NCI-H2196 treated with DMSO at 0.1 percent for 48 hours (cell line): ENCODE results near the gene TBX4.

Source experiments
- DNase-seq: peaks from one replicate; lab custom pipeline; 2025; ENCODE audit not compliant: unreplicated experiment; lab: John Stamatoyannopoulos, UW

TBX4 gene

GRCh38 chr17:61412860-61413660, 39.2 kb upstream of the TBX4 start:
- no peak for DNase-seq

- no peak for DNase-seq
Measured at GRCh38 chr17:61413661-61414126, 38.5 kb upstream of the TBX4 start.

- no peak for DNase-seq
Measured at GRCh38 chr17:61414141-61414935, 37.9 kb upstream of the TBX4 start.

- no peak for DNase-seq
Measured at GRCh38 chr17:61414936-61415251, 37.3 kb upstream of the TBX4 start.

GRCh38 chr17:61415374-61416210, 36.6 kb upstream of the TBX4 start:
- no peak for DNase-seq

DNA sequence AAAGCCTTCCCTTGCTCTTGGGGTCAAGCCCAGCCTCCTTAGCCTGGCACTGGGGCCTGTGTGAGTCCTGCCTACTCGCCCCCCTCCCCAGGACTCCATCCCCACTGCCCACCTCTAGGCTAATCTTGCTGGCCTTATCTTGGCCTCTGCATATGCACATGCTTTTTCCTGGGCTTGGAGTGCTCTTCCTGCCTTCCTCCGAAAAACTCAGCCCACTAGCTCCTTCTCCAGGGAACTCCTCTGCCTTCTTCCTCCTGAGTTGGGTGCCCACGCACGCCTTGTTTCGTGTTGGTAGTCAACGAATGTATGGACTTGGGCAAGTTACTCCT, 36.0 kb upstream of the TBX4 start:
- DNase-seq = no peak

DNA sequence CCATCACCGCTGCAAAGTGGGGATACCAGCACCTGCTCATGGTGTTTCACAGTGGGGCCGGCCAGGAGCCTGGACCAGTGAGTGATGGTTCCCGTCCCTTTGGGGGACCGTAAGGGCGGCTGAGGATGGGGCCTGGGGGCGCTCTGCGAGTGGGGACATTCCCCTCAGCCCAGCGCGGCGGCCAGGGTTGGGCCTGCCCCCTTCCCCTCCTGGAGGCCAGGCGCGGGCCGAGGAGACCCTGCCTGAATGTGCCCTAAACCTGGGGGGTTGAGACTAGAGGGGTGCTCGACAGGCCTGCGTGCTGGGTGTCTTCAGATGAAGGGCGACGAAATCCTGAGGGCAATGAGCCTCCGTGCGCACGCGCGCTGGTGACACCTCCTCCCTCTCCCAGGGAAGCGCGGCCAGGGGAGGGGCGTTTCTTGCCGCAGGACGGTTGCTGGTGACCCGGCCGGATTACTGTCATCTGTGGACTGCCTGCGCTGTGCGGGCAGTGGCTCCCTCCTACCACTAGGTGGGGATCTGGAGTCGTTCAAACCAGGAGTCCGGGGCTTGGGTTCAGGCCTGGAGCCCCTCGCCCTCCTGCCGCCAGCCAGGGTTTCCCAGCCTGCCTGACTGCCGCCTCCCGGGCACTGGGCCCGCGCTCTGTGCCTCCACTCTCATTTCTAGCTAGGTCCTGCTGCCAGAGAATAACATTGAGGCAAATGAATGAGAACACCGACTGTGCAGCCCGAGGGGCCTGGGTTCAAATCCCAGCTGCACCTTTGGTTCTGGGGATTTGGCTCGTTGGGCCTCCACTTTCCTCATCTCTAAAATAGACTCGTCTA, 35.5 kb upstream of the TBX4 start:
- DNase-seq = peak; percentile 41

GRCh38 chr17:61418449-61418848, 33.8 kb upstream of the TBX4 start:
- DNase-seq = no peak

GRCh38 chr17:61419496-61420046, 32.7 kb upstream of the TBX4 start:
- DNase-seq = no peak

DNA sequence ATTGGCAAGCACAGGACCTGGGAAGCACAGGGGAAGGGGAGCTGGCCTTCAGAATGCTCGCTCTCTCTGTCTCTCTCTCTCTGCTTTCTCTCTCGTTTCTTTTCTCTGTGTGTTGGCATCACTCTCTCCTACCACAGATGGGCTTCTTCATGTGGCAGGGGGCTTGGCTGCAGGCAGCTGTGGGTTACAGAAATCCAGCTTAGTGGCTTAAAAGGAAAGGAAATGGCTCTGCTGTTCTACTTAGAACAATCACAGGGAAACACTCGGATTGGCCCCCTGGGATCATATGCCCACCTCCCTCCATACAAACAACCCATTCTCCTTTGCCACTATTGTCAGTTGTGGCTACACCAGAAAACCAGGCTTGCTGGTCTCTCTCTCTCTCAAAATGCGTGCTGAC, 32.2 kb upstream of the TBX4 start:
- no peak for DNase-seq

GRCh38 chr17:61420745-61421398, 31.4 kb upstream of the TBX4 start:
- no peak for DNase-seq

DNA sequence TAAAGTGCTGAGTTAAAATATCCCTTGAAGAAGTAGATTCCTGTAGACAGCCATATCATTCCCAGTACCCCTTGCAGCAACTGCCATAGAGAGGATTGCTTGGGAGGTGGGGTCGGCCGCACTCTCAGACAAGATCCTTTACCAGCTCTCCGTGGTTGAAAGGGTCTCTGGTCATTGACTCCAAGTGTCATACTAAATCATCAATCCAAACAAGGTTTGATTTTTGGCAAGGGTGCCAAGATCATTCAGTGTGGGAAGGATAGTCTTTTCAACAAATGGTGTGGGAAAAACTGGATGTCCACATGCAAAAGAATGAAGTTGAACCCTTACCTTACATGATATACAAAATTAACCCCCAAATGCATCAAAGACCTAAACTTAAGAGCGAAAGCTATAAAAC, 30.8 kb upstream of the TBX4 start:
- DNase-seq = no peak

- DNase-seq = no peak
Measured at GRCh38 chr17:61422116-61422799, 30.0 kb upstream of the TBX4 start.

DNA sequence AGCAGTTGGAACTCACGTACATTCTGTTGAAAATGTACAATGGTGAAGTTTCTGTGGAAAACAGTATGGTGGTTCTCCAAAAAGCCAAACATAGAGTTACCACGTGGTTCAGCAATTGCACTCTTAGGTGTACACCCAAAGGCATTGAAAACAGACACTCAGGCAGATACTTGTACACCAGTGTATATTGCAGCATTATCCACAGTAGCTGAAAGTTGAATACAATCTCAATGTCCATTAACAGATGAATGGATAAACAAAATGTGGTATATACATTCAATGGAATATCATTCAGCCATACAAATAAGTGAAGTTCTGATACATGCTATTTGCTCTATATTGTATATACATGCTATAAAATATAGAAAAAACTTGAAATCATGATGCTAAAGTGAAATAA, 29.4 kb upstream of the TBX4 start:
- no peak for DNase-seq

- DNase-seq = no peak
Measured at GRCh38 chr17:61423967-61424649, 28.1 kb upstream of the TBX4 start.

DNA sequence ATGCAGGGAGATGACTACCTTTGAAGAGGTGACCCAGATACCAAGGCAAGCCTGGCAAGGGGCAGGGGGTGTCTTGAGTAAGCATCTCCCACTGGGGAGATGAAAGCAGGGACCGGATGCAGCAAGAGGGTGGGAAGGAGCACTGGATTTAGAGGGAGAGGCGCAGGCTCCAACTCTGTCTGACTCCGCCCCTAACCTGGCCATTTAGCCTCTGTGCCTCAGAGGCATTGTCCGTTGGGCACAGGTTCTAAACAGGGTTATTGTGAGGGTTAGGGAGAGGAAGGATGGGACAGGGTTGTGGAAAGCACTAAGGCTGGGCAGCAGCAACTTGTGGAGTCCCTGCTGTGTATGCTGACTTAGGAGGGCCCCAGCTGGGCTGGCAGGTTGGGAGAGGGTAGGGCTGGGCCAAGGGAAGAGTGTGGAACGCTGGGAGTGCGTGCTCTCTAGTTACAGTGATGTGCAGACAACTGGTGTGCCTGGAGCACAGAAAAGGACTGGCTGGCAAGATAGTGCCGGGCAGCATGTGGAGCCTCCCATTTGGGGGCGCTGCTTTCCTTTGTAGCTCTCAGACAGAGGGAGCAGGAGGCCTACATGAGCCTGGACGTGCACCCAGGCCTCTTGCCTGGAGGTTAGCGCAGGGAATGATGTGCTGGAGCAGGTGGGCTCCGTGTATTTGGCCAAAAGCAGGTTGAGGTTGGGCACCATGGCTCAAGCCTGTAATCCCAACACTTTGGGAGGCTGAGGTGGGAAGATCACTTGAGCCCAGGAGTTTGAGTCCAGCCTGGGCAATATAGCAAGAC, 26.3 kb upstream of the TBX4 start:
- no peak for DNase-seq

GRCh38 chr17:61426482-61427304, 25.5 kb upstream of the TBX4 start:
- no peak for DNase-seq
